Activated gamma-delta T cell treated with anti-CD3 and anti-CD28 coated beads, Interleukin-2, amount 50 U/mL, for 16 hours (primary cell): ENCODE results near the gene WLS.
"Not testable (repeated sequence)": the region's sequence is repeated elsewhere in the genome, so short reads cannot be mapped to it uniquely, and the experiment has no call there.

ENCODE experiments used
- DNase-seq: peaks from one replicate; pipeline ENCODE4 v3.0.0-alpha.2; 2020; ENCODE audit warnings: low read depth

WLS gene

DNA sequence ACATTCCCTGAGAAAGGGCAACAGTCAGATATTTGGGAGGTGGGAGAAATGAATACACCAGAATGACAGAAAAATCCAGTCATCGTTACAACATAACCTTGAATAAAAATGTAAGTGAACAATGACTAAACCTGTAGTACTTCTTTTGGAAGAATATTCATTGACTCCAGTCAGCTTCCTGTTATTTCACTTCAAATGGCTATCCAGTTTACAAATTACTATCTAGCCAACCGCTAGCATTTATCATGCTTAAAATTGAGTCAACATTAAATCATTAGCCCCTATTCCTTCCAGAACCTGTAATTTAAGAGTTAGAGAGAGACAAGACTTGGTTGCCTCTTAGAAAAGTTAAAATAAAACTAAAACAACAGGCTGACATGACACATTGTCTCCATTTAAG lies 33.6 kb downstream of the WLS start:
- no peak for DNase-seq

DNA sequence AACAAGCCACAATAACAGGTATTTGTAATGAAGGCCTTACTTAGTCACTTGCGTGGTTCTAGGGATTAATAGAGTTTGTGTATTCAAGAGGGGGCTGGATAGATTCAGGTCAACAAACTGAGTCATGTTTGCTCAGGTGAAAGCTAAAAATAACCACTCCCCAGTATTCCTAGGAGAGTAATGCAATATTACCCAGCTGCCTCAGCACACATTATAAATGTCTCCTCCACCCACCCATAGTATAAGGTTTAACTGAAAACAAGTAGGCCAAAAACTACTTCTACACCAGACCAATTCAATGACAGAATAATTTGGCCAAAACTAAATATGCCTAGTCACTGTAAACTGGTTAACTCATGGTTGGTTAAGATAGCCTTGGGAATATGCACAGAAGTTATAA lies 34.4 kb downstream of the WLS start:
- DNase-seq = no peak

DNA sequence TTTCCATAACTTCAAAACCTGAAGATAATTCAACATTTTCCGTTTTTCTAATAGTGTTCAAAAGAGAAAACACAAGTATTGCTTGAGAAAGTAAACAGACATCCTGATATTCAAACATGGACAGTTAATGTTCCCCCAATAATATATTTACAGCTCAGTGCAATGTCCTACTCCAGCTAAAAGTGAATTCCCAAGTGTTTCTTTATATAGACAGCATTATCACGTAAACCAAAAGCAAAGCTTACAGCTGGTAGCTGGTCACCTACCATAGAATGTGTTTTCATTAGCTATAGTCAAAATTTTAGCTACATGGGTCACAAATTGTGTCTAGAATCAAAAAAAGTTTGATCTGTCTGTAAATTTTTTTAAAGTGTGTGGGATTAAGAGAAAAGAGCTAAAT lies 34.9 kb downstream of the WLS start:
- no peak for DNase-seq

DNA sequence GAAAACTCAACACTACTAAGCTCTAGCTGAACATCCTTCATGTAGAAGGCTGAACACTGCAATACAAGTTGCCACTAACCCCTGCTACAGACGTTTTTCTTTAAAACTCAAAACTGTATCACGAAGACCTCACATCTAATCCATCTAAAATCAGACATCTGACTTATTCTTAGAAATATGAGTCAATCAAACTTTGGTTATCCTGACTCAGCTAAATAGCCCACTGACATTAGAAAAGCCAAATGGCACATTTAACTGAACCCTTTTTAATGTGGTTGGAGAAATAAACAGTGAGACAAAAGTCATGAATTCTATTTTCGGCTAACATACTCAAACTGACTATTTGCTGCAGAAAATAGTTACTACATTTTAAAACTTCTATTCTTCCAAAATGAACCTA lies 35.6 kb downstream of the WLS start:
- DNase-seq = no peak

DNA sequence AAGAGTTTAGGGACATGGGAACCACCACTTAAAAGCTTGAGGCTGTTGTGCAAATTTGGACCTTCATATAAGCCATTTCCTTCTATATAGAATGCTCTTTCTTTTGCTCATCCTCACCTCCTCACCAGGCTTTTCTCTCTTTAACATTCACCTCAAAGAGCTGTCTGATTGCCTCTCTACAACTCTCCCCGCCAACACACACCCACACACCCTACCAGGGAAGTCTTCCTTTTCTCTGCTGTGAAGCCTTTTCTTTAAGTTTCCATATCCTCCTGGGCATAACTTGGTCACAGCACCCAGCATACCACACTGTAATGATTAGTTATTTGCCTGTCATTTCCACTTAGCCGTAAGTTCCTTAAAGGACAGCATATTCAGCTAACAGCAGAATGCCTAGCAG lies 40.6 kb downstream of the WLS start:
- DNase-seq = no peak

DNA sequence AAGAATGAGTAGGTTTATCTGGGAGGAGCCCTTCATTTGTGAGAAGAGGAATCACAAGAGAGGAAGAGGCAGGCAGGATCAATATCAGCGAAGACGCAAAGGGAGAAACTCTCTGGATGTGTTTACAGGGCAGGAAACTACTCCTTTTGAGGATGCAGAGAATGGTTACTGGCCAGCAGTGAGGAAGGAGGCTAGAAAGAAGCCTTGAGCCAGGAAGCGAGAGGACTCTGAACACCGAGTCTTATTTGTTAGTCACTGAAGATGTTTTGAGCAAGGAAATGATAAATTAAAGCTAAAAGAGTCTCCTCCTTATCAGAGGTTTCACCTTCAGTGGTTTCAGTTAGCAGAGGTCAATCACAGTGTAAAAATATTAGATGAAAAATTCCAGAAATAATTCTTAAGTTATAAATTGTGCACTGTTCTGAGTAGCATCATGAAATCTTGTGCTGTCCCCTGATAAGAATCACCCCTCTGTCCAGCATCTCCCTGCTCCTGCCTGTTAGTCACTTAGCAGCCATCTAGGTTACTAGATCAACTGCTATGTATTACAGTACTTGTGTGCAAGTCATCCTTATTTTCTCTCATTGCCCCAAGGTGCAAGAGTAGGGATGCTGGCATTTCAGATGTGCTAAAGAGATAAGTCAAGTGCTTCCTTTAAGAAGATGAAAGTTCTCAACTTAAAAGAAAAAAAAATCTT lies 43.5 kb downstream of the WLS start:
- DNase-seq = no peak

DNA sequence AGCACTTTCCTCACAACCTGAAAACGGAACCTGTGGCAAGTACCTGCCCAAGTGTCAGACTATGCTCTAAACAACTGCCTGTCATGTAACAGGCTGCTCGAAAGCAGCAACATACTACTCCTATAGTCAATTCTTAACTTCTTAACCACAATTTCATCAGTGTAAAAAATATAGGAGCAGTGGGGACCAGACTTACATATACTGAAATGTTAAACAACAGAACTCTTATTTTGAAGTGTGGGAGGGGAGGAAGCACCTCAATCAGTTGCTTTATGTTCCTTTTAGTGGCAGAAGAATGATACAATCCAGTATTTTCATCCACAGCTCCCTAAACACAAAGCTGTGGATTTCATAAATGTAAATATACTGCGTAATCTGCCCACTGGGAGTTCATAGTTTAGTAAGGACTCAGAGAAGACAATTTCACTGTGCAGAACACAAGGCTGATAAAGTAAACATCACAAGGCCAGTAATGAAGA lies 44.2 kb downstream of the WLS start:
- DNase-seq = no peak

DNA sequence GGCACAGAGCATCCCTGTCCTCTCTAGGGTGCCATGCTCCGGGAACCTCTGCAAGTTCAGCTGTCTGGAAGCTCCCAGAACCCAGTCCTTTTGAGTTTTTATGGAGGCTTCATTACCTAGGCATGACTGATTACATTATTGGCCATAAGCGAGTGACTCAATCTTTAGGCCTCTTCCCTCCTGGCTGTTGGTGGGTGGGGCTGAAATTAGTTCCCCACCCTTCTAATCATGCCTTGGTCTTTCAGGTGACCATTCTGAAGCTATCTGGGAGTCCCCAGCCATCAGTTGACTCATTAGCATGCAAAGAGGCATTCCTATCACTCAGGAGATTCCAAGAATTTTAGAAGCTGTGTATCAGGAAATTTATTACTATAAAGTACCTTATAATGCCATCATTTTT lies 46.6 kb downstream of the WLS start:
- DNase-seq = no peak

DNA sequence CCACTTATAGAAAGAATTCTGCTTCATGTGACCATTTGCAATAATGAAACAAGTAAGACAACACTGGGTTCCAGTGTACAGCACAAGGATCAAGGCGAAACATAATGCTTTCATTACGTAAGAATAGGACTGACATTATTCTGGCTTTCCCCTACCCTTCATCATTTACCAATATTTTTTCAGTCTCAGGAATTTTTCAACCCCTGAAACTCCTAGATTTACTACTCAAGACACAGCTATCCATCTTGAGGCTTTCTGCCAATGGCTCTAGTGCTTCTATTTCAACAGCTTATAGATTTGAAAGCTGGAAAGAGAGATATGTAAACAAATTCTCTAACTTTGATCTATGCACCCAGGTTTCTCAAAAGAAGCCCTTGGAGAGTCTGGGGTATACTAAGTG lies 48.4 kb downstream of the WLS start:
- DNase-seq = no peak

DNA sequence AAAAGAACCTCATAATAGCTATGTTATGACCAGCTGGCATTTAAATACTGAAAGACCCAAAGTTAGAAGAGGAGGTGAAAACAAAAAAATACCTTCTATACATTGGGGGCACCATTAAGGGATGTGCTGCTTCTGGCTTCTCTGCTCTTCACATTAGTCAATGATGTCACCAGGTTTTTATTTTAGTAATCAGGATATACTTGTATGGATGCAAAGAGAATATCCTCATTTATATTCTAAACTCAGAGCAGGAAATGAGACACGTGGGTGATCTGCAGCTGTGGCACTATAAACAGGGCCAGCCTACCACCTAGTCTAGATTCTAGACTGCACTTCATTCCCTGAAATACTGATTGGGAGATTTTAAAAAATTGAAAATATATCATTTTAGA lies 51.2 kb downstream of the WLS start:
- DNase-seq = no peak

DNA sequence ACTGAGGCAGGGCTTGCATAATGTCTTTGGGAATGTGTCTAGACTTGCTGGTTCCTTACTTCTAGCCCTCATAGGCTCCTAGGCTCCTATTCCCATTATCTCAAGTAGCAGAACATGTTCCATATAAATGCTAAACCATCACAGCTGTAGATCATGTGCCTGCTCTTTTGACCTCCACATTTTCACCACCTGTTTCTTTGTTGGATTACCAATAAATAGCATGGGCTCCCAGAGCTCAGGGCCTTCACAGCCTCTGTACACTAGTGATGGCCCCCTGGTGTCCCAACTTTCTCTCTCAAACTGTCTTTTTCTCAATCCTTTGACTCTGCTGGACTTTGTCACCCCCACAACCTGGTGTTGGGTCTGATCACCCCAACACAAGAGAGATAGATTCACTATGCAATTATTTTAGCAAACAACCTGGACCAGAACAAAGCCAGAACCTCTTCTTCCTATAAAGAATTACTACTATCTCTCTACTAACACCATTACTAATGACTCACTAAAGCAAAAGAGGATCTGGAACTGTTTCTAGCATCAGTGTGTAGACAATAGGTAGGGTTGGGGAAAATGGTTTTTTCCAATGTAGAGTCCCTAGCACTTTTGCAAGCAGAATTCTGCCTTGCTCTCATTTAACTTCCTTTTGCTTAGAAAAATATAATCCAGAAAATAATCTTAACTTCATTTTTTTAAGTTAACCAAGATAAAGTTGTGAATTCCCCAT lies 51.7 kb downstream of the WLS start:
- no peak for DNase-seq

DNA sequence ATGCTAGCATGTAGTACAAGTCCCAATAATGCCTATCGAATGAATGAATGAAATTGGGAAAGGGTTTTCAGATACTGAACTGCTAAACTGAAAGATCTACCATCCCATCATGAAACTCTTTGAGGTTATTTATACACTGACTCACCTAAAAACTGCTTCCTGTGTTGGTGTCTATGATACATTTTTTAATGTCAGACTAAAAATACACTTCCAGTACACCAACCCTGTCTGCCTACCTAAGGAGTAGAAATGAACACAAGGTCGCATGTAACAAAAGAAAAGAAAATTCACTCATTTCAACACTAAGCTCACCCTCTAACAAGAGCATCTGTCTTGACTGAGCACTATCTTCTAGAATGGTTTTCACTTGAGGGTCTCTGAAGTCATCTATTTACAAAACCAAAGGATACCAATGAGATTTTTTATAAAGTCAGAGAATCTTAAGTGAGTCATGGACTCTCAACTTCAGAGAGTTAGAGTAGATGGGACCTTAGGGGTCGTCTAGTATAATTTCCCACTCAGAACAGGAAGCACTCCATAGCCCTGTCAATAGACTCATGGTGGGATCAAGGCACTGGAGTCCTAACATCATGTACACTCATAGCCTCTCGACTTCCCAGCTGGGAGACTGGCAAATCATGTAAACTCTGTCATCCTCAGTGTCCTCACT lies 53.4 kb downstream of the WLS start:
- no peak for DNase-seq

DNA sequence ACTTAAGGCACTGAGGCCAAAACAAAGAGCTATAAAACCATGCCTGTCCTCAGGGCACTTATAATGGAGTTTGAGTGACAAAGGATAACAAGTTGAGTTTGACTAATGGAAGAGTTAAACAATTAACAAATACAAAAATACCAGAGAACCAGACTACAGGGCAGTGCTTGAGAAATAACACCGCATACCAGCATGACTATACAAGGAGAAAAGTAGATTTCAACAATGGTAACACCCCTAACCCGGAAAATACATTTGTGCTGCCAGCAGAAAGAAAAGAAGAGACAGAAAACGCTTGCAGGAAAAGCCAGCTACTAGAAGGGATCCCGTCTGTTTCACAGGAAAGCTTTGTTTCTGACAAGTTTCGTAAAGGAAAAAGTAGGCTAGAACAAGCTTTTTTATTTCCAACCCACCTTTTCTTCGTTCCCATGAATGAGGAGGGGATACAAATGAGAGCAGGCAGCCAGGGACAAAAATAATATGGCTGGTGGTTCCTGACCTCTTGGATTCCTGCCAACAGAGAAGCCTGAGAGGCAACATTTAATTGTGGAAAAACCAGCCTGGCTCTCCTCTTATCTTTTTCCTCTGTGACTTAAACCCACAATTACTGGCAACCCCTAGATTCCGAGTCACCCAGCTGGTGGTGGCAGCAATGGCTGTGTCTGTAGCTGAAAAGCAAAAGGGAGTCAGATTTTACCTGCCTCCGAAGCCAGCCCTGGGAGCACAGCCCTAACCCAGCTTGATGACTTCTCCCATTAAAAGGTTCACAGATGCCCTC lies 56.5 kb downstream of the WLS start:
- no peak for DNase-seq

DNA sequence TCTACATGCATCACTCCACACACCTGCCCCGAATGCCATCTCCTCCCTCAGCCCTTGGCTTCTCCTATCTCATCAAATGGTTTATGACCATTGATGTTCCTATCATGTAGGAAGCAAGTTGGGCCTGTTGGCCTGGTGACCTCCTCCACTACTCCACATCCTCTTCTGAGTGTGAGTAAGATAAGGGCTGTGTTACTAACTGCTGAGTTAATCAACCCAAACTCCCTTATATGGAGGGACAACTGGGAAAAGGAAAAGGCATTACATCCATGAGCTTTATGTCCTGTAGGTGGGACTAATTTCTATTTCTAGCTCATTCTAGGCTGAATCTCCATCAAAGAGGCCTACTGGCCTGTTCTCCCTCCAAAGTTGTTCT lies 57.6 kb downstream of the WLS start:
- DNase-seq = no peak

DNA sequence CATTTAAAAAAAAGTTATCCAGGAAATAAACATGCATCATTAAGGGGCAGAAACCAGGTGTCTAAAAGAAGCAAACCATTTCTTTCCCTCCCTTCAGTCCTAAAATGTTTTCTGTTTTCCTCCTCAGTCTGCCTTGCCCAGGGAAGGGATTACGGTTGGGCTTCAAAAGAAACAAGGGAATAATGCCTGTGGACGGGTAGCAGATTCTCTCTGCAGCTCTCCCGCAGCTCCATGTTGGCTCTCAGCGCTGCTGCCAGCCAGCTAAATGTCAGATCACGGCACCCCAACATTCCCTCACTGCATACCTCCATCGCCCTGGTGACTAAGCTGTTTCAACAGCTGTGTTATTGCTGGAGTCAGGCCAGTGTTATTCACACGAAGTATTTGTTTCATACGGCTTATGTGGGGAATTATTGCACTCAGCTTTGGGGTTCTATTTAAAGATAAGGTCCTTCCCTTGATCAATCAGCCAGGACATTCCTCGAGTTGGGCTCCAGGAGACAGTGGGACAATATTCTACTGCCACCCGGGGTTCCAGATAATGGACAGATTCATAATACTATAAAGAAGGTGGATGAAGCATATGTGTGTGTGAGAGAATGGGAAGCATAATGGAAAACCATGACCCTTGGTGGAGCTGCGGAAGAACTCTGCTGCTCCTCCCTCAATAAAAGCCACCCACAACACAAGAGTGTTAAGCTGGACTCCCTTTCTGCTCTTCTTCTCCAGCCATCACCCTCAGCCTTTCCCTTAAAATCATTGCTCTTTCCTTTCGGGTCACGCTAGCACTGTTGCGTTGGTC lies 58.2 kb downstream of the WLS start:
- no peak for DNase-seq

DNA sequence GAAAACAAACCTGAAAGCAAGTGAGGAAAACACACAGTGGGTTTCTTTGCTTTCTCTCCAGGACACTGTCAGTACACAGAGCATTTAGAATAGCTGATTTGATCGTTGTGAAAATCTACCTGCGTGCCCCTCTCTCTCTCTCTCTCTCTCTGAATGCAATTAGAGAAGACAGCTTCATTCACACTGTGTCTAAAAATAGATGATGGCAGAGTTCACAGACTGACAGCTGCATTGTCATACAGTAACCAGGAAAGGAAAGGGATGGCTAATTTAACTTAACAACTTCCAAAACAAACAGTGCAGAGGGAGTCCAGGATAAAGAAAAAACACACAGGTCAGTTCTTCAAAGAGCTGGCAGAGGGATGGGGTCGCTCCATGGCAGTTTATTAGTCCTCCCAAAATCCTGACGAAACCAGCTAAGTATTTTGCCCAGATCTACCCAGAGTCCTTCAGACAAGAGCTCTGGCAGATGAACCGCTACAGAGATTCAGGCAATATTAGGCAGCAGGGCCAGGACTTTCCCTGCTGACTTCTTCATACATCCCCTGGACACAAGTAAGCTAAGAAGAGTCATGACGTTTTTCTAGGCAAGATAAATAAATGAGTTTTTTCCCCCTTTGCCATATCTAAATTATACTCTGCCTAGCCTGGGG lies 58.9 kb downstream of the WLS start:
- DNase-seq = no peak

DNA sequence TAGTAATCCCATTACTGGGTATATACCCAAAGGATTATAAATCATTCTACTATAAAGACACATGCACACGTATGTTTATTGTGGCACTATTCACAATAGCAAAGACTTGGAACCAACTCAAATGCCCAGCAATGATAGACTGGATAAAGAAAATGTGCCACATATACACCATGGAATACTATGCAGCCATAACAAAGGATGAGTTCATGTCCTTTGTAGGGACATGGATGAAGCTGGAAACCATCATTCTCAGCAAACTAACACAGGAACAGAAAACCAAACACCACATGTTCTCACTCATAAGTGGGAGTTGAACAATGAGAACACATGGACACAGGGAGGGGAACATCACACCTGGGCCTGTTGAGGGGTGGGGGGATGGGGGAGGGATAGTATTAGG lies 60.5 kb downstream of the WLS start:
- DNase-seq = not testable (repeated sequence)

DNA sequence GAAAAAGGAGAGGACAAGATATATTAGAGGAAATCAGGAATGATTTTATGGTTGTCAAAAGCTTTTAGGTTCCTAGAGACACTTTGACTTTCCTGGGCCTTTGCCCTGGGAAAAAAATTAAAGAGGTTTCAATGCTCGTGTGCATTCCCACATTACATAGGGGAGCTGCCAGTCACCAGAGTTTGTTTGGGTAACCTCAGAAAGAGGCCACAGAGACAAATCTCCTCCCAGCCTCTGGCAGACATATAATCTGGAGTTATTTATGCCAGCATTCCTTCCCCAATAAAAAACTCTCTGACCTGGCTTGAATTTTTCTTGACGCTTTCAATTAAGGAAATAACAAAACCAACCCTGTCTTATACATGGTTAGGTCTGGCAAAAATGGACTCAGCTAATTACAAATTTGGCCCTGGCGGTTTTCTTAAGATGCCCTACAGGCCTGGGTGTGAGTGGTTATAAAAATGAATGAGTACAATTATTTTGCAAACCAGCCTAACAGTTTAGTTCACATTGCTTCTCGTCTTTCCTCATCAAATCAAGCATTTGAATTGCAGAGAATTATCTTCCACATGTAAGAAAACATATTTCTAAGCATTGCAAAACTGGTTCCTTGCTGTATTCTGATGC lies 63.7 kb downstream of the WLS start:
- DNase-seq = no peak

DNA sequence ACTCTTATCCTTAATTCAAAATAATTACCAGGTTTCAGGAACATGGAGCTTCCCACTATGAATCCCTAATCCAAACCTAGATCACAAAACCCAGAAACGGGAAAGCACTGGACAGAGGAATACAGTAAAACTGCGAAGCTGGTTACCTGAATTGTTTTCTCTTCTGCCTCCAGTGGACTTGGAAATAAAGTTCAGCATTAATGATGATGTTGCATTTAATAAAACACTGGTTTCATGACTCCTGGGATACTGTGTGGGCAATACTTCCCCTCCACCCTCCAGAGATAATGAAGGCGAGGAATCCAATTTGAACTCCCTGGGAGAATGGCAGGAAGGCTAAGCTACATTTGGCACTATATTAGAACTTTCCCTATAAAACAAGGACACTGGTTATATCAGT lies 65.1 kb downstream of the WLS start:
- DNase-seq = no peak

DNA sequence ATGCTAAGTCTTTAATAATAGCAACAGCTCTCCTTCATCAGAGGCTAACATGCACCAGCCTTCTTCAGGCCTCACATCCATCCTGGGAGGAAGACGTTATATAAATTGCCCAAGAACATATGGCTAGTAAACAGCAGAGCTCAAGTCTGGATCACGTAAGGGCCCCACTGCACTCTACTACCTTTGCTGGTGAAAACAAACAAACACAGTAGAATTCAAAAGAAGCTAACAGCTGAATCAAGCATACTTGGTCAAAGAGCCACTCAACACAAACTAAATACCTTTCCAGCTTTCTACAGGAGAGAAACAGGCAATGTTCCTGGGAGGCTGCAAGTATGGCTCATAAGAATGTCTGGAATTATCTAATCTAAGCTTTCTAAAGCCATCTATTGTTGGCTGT lies 66.0 kb downstream of the WLS start:
- DNase-seq = no peak

DNA sequence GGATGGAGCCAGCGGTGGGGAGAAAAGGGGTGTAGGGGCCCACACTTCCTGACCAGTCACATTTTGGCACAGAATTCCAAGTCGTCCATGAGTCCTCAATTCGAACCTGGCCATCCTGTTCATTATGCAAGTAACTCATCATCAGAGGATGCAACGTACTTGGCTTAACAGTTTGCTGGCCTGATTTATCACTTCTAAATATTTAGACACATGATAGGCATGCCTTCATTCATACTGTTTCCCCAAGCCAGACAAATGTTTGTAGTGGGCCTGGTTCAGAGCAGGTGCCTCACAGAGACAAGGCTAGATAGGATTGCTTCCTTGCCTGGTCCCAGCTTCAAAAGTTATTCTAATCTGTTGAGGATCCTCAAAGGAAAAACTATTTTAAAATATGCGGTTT lies 66.7 kb downstream of the WLS start:
- no peak for DNase-seq
